K562 (cell line): Measurements from ENCODE around the gene IQCE. TPM values are rescaled to one million over a fixed set of nuclear protein-coding genes. Genes with fewer than 3 reads are reported as not detected.

Experiments used
- E2F6 ChIP-seq, 2 experiments: IDR thresholded peaks; 2 replicates each; pipeline ENCODE4 v1.6.1; 2011; ENCODE audit warnings: borderline replicate concordance in 1 of 2, control low read depth in 1 of 2, low read depth in 1 of 2, low read length in 1 of 2, mild to moderate bottlenecking in 1 of 2, mixed read lengths in 1 of 2, moderate library complexity in 1 of 2; ENCODE audit not compliant: insufficient read depth in 1 of 2, insufficient read length in 1 of 2, poor library complexity in 1 of 2, severe bottlenecking in 1 of 2; ENCODE audit errors: extremely low read depth in 1 of 2
- EP300 ChIP-seq: IDR thresholded peaks from 2 replicates; pipeline ENCODE4 v1.6.1; 2012; ENCODE audit warnings: low read length, improper control_type of control experiment
- GTF2F1 ChIP-seq: IDR thresholded peaks from 2 replicates; pipeline ENCODE4 v1.6.1; 2011; ENCODE audit warnings: low read depth, low read length, improper control_type of control experiment
- RREB1 ChIP-seq: fragments of 250-450 bp; sonication (Bioruptor Pico); IDR thresholded peaks from 2 replicates; pipeline ENCODE4 v1.4.0; 2020
- ZSCAN32 ChIP-seq: fragments of 450-650 bp; formaldehyde crosslinking; IDR thresholded peaks from 2 replicates; pipeline ENCODE4 v1.4.0; 2020; ENCODE audit warnings: mild to moderate bottlenecking, moderate library complexity
- polyA plus RNA-seq, 8 experiments: library from polyadenylated mRNA; depleted of rRNA in 4 of 8; stranded (reverse) in 5 of 8; unstranded in 3 of 8; fragments of >200 nt; fragmentation: Nextera tagmentation in 2 of 8; fragmentation: Illumina TruSeq in 1 of 8; extraction: Ambion mirVana in 2 of 8; extraction: Trizol in 1 of 8; gene quantifications; 2 replicates each; pipeline versions ENCODE4 v1.2.1 to v1.2.3, GENCODE V29; 2011 to 2014; ENCODE audit warnings: inconsistent platforms in 1 of 8, missing spikeins in 1 of 8
- total RNA-seq, 7 experiments: library from RNA; depleted of rRNA in 6 of 7; stranded (reverse); fragments of >200 nt in 6 of 7; fragmentation: Illumina TruSeq in 2 of 7; extraction: Trizol in 2 of 7; gene quantifications; 2 replicates each; pipeline versions ENCODE4 v1.2.1 to v1.2.3, GENCODE V29; 2011 to 2021; ENCODE audit warnings: low replicate concordance in 1 of 7
- TF ChIP-seq, protein P1 (sequence below): fragments of 200-600 bp; sonication (generic); IDR thresholded peaks from one replicate; pipeline ENCODE4 v1.6.1; 2012; ENCODE audit warnings: mild to moderate bottlenecking, low read depth, low read length, inconsistent platforms

Gene IQCE
- total and polyA plus RNA-seq, 9 of the 15 experiments (the other 6 are each of a cell fraction or from before 2014, with no cell fraction given): 0.18 to 8.5 (median 4.2) TPM

DNA sequence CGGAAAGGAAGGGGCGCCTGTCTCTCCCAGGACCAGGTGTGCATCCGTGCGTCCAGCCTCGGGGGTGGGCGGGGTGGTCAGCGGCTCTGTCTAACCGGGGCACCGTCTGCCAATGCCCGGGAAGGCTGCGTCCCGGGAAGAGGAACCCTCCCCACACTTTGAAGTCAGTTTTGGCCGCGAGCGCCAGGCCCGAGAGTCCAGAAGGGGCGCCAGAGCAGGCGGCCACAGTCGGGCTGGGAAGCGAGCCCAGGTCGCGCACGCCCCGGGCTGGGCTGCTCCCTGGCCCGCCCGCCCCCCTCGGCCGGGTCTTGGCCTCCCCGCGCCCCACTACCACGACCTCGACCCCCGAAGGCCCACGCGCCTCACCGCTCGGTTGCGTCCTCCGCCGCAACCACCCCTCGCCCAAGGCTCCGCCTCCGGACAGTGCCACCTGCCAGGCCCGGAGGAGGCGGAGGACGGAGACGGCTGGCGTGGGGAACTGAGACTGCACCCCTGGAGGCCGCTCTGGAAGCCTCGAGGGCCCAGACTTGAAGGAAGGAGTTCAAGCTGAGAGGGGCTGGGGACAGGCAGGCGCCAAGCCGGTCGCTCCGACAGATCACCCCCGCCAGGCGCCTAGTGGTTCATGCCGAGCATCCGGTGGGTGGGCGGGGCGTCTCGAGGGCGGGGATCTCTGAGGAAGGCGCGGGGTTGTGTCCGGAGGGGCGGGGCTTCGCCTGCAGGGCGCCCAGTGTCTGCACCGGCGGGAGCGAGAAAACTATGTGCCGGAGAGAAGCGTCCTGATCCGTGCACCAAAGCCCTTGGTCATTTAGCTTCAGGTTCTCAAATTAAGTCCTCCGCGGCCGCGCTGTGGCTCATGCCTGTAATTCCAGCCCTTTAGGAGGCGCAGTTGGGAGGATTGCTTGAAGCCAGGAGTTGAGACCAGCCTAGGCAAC is 3.4 kb upstream of the IQCE start, which contains the start of gene BRAT1 (continued):
- no peak for TF ChIP-seq RREB1 (CRISPR knock-in tag)
- TF ChIP-seq ZSCAN32 (CRISPR knock-in tag): no peak
- no peak for TF ChIP-seq GTF2F1
- peak; percentile 26 to 72 for TF ChIP-seq E2F6 (IDR thresholded peaks at IDR 0.05; ENCODE audit: borderline replicate concordance in 1 of 2, extremely low read depth in 1 of 2, insufficient read depth in 1 of 2, insufficient read length in 1 of 2, low read depth in 1 of 2, low read length in 1 of 2, poor library complexity in 1 of 2, severe bottlenecking in 1 of 2)
- no peak for TF ChIP-seq EP300
- TF ChIP-seq, protein P1, sequence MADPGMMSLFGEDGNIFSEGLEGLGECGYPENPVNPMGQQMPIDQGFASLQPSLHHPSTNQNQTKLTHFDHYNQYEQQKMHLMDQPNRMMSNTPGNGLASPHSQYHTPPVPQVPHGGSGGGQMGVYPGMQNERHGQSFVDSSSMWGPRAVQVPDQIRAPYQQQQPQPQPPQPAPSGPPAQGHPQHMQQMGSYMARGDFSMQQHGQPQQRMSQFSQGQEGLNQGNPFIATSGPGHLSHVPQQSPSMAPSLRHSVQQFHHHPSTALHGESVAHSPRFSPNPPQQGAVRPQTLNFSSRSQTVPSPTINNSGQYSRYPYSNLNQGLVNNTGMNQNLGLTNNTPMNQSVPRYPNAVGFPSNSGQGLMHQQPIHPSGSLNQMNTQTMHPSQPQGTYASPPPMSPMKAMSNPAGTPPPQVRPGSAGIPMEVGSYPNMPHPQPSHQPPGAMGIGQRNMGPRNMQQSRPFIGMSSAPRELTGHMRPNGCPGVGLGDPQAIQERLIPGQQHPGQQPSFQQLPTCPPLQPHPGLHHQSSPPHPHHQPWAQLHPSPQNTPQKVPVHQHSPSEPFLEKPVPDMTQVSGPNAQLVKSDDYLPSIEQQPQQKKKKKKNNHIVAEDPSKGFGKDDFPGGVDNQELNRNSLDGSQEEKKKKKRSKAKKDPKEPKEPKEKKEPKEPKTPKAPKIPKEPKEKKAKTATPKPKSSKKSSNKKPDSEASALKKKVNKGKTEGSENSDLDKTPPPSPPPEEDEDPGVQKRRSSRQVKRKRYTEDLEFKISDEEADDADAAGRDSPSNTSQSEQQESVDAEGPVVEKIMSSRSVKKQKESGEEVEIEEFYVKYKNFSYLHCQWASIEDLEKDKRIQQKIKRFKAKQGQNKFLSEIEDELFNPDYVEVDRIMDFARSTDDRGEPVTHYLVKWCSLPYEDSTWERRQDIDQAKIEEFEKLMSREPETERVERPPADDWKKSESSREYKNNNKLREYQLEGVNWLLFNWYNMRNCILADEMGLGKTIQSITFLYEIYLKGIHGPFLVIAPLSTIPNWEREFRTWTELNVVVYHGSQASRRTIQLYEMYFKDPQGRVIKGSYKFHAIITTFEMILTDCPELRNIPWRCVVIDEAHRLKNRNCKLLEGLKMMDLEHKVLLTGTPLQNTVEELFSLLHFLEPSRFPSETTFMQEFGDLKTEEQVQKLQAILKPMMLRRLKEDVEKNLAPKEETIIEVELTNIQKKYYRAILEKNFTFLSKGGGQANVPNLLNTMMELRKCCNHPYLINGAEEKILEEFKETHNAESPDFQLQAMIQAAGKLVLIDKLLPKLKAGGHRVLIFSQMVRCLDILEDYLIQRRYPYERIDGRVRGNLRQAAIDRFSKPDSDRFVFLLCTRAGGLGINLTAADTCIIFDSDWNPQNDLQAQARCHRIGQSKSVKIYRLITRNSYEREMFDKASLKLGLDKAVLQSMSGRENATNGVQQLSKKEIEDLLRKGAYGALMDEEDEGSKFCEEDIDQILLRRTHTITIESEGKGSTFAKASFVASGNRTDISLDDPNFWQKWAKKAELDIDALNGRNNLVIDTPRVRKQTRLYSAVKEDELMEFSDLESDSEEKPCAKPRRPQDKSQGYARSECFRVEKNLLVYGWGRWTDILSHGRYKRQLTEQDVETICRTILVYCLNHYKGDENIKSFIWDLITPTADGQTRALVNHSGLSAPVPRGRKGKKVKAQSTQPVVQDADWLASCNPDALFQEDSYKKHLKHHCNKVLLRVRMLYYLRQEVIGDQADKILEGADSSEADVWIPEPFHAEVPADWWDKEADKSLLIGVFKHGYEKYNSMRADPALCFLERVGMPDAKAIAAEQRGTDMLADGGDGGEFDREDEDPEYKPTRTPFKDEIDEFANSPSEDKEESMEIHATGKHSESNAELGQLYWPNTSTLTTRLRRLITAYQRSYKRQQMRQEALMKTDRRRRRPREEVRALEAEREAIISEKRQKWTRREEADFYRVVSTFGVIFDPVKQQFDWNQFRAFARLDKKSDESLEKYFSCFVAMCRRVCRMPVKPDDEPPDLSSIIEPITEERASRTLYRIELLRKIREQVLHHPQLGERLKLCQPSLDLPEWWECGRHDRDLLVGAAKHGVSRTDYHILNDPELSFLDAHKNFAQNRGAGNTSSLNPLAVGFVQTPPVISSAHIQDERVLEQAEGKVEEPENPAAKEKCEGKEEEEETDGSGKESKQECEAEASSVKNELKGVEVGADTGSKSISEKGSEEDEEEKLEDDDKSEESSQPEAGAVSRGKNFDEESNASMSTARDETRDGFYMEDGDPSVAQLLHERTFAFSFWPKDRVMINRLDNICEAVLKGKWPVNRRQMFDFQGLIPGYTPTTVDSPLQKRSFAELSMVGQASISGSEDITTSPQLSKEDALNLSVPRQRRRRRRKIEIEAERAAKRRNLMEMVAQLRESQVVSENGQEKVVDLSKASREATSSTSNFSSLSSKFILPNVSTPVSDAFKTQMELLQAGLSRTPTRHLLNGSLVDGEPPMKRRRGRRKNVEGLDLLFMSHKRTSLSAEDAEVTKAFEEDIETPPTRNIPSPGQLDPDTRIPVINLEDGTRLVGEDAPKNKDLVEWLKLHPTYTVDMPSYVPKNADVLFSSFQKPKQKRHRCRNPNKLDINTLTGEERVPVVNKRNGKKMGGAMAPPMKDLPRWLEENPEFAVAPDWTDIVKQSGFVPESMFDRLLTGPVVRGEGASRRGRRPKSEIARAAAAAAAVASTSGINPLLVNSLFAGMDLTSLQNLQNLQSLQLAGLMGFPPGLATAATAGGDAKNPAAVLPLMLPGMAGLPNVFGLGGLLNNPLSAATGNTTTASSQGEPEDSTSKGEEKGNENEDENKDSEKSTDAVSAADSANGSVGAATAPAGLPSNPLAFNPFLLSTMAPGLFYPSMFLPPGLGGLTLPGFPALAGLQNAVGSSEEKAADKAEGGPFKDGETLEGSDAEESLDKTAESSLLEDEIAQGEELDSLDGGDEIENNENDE: no peak
